B cell (primary cell): ENCODE data around the gene RRAS2. TPM values are rescaled to one million over a fixed set of nuclear protein-coding genes. Genes with fewer than 3 reads are reported as not detected.

Experiments
- ATAC-seq: fragments of 200-7000 bp; cut with Tn5 transposase; one replicate; pipeline ENCODE4 v1.10.0; 2021; ENCODE audit warnings: low read depth, mild to moderate bottlenecking, moderate number of reproducible peaks, moderate library complexity
- CTCF ChIA-PET: fragments of 350-600 bp; sonication (Branson Sonifier 250); formaldehyde crosslinking; loops from one replicate; lab custom pipeline; 2021; ENCODE audit warnings: antibody characterized with exemption, inconsistent platforms; lab: Charles Lee
- POLR2A ChIA-PET: fragments of 350-600 bp; sonication (Branson Sonifier 250); formaldehyde crosslinking; loops from one replicate; lab custom pipeline; 2021; ENCODE audit warnings: antibody characterized with exemption; lab: Charles Lee
- DNase-seq: peaks from one replicate; pipeline ENCODE4 v3.0.0; 2013
- H2AFZ ChIP-seq: 2 replicates; pipeline ENCODE4 v1.6.1; 2012; ENCODE audit warnings: mild to moderate bottlenecking, low read depth, low read length; ENCODE audit not compliant: insufficient read depth, poor library complexity, severe bottlenecking
- H3K27ac ChIP-seq, 2 donors: 1 replicate in 1 of 2; 2 replicates in 1 of 2; pipeline ENCODE4 v1.5.1; 2012 to 2013; ENCODE audit warnings: low read length in 2 of 2, mild to moderate bottlenecking in 2 of 2, moderate library complexity in 1 of 2
- H3K27me3 ChIP-seq, 4 experiments: fragments of 200-600 bp in 1 of 4; sonication (generic) in 1 of 4; replicated peaks in 1 of 4; 1 replicate in 2 of 4; 2 replicates in 2 of 4; pipeline versions ENCODE4 v1.6.1 to v1.7.0; 2013 to 2016; ENCODE audit warnings: low read length in 3 of 4, mild to moderate bottlenecking in 2 of 4, mixed read lengths in 1 of 4, moderate library complexity in 1 of 4; ENCODE audit not compliant: insufficient read depth in 4 of 4, control insufficient read depth in 3 of 4; ENCODE audit errors: control extremely low read depth in 1 of 4
- H3K36me3 ChIP-seq, 2 experiments: replicated peaks in 1 of 2; 1 replicate in 1 of 2; 2 replicates in 1 of 2; pipeline versions ENCODE4 v1.6.1 to v1.7.1; 2013; ENCODE audit warnings: low read length in 1 of 2; ENCODE audit not compliant: insufficient read depth in 2 of 2, control insufficient read depth in 1 of 2; ENCODE audit errors: control extremely low read depth in 1 of 2, extremely low read depth in 1 of 2
- H3K4me1 ChIP-seq, 2 donors: fragments of 200-600 bp in 1 of 2; sonication (generic) in 1 of 2; 1 replicate in 1 of 2; 2 replicates in 1 of 2; pipeline versions ENCODE4 v1.5.1 to v1.6.1; 2013 to 2017; ENCODE audit warnings: low read length in 2 of 2; ENCODE audit not compliant: control insufficient read depth in 2 of 2, insufficient read depth in 2 of 2
- H3K4me2 ChIP-seq: replicated peaks from 2 replicates; pipeline ENCODE3; 2012; ENCODE audit warnings: mild to moderate bottlenecking, low read depth, low read length; ENCODE audit not compliant: poor library complexity, severe bottlenecking
- H3K4me3 ChIP-seq, 5 experiments: fragments of 200-600 bp in 1 of 5; sonication (generic) in 1 of 5; 1 replicate in 3 of 5; 2 replicates in 2 of 5; pipeline versions ENCODE4 v1.5.1 to v1.7.0; 2011 to 2016; ENCODE audit warnings: low read length in 4 of 5, mild to moderate bottlenecking in 4 of 5, low read depth in 2 of 5, control low read depth in 1 of 5, moderate library complexity in 1 of 5; ENCODE audit not compliant: insufficient read depth in 1 of 5; ENCODE audit errors: control extremely low read depth in 1 of 5, extremely low read depth in 1 of 5
- H3K79me2 ChIP-seq: fragments of 200-600 bp; sonication (generic); one replicate; pipeline ENCODE4 v1.6.0; 2016; ENCODE audit warnings: low read length; ENCODE audit not compliant: control insufficient read depth, insufficient read depth
- H3K9ac ChIP-seq: fragments of 200-600 bp; sonication (generic); 2 replicates; pipeline ENCODE4 v1.6.1; 2017; ENCODE audit warnings: mild to moderate bottlenecking, low read length, moderate library complexity
- H3K9me3 ChIP-seq, 3 donors: one replicate each; pipeline versions ENCODE4 v1.6.1 to v1.7.1; 2013; ENCODE audit warnings: low read length in 2 of 3; ENCODE audit not compliant: control insufficient read depth in 2 of 3, insufficient read depth in 1 of 3; ENCODE audit errors: control extremely low read depth in 1 of 3
- H4K20me1 ChIP-seq: 2 replicates; pipeline ENCODE4 v1.6.0; 2012; ENCODE audit warnings: mild to moderate bottlenecking, low read length; ENCODE audit not compliant: insufficient read depth, control insufficient read depth, poor library complexity, severe bottlenecking
- H3K27ac Mint-ChIP-seq: one replicate; pipeline ENCODE4 v1.8.0; 2021; ENCODE audit warnings: mixed read lengths
- H3K27me3 Mint-ChIP-seq: one replicate; pipeline ENCODE4 v1.8.0; 2021; ENCODE audit warnings: mixed read lengths
- H3K4me1 Mint-ChIP-seq: one replicate; pipeline ENCODE4 v1.8.0; 2021; ENCODE audit warnings: mixed read lengths
- H3K4me3 Mint-ChIP-seq: one replicate; pipeline ENCODE4 v1.8.0; 2021; ENCODE audit warnings: mixed read lengths
- H3K9me3 Mint-ChIP-seq: one replicate; pipeline ENCODE4 v1.8.0; 2022; ENCODE audit warnings: mixed read lengths; ENCODE audit not compliant: insufficient read depth
- EZH2 ChIP-seq: IDR thresholded peaks from 2 replicates; pipeline ENCODE4 v1.6.1; 2012; ENCODE audit warnings: borderline replicate concordance, low read depth, mild to moderate bottlenecking, moderate library complexity, low read length; ENCODE audit not compliant: insufficient read depth, poor library complexity, severe bottlenecking
- WGBS: methylation state at CpG from one replicate; pipeline ENCODE4 v1.1.5; 2013; ENCODE audit warnings: missing lambda C conversion rate; ENCODE audit not compliant: insufficient coverage; 5-methylcytosine and 5-hydroxymethylcytosine counted together
- intact Hi-C: fragments of 100-400 bp; cut with micrococcal nuclease; formaldehyde crosslinking; loops from one replicate; pipeline ENCODE4 v1.10.0; 2022
- polyA plus RNA-seq: library from polyadenylated mRNA; depleted of rRNA; stranded (reverse); fragments of >200 nt; gene quantifications from 2 replicates; pipeline ENCODE4 v1.2.3, GENCODE V29; 2012
- total RNA-seq, 2 donors: library from RNA; stranded (reverse); fragments of 120-200 nt in 1 of 2; gene quantifications; 1 replicate in 1 of 2; 2 replicates in 1 of 2; pipeline versions ENCODE4 v1.2.3 to v1.2.4, GENCODE V29; 2013 to 2022
- TF ChIP-seq, protein P1 (sequence below): fragments of 200-600 bp; IDR thresholded peaks from one replicate; pipeline ENCODE4 v1.8.0; 2022; ENCODE audit warnings: antibody characterized with exemption, mild to moderate bottlenecking

Gene RRAS2
- total and polyA plus RNA-seq, 2 donors (not counting 1 experiment from before 2014, with no cell fraction given): 31.8 to 72.4 TPM

DNA sequence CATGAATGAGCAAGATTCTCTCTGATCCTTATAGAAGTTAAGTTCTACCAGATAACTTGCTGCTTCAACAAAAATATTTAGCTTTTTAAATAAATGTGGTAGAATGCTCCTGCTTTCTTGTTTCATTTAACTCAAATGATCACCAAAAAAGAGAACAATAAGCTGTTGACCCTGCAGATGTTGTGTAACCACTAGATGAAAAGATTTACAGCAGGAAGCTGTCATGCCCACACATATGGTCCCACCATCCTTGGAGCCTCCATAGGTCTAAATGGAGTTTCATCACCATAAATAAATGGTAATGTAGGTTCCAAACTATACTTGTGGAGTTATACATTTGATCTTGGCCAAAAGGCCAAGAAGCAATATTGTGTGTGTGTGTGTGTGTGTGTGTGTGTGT lies 118.8 kb downstream of the RRAS2 start:
- peaks cover 0 to 4% (median 0%) of the 10 kb centered on the region in 4 experiments for H3K27me3 ChIP-seq
- ChIA-PET CTCF (interaction anchor here (1.1 to 3.4 kb wide), 3 partner anchors 8 to 284 kb away, joined by 3 to 17 read pairs (median 7); no protein-coding TSS in a partner anchor), POLR2A (interaction anchor here (0.8 kb wide), 1 partner anchor 469 kb away, joined by 3 read pairs; no protein-coding TSS in a partner anchor)
- no peaks in the 10 kb centered on the region for H3K79me2 ChIP-seq
- DNase-seq (no peak), ATAC-seq (no peak)
- H3K9ac ChIP-seq: no peak overlapping the region
- H3K4me3 Mint-ChIP-seq: no peak overlapping the region
- no peaks in the 10 kb centered on the region for H3K36me3 ChIP-seq
- H3K4me3 ChIP-seq: no peak overlapping the region
- H3K4me1 Mint-ChIP-seq: peaks cover 36% of the 10 kb centered on the region
- peaks cover 3% of the 10 kb centered on the region for H3K27me3 Mint-ChIP-seq
- no peaks in the 10 kb centered on the region for H3K9me3 ChIP-seq
- intact Hi-C loops: no loop called here
- H3K9me3 Mint-ChIP-seq: no peaks in the 10 kb centered on the region
- no peak overlapping the region for H3K27ac Mint-ChIP-seq
- no peak overlapping the region for H2AFZ ChIP-seq
- peaks cover 32 to 34% of the 10 kb centered on the region in 2 donors for H3K4me1 ChIP-seq
- H3K4me2 ChIP-seq: no peak overlapping the region
- no peak overlapping the region for H3K27ac ChIP-seq
- no peaks in the 10 kb centered on the region for H4K20me1 ChIP-seq
- TF ChIP-seq, protein P1, sequence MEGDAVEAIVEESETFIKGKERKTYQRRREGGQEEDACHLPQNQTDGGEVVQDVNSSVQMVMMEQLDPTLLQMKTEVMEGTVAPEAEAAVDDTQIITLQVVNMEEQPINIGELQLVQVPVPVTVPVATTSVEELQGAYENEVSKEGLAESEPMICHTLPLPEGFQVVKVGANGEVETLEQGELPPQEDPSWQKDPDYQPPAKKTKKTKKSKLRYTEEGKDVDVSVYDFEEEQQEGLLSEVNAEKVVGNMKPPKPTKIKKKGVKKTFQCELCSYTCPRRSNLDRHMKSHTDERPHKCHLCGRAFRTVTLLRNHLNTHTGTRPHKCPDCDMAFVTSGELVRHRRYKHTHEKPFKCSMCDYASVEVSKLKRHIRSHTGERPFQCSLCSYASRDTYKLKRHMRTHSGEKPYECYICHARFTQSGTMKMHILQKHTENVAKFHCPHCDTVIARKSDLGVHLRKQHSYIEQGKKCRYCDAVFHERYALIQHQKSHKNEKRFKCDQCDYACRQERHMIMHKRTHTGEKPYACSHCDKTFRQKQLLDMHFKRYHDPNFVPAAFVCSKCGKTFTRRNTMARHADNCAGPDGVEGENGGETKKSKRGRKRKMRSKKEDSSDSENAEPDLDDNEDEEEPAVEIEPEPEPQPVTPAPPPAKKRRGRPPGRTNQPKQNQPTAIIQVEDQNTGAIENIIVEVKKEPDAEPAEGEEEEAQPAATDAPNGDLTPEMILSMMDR: no peak
- TF ChIP-seq EZH2: no peak

DNA sequence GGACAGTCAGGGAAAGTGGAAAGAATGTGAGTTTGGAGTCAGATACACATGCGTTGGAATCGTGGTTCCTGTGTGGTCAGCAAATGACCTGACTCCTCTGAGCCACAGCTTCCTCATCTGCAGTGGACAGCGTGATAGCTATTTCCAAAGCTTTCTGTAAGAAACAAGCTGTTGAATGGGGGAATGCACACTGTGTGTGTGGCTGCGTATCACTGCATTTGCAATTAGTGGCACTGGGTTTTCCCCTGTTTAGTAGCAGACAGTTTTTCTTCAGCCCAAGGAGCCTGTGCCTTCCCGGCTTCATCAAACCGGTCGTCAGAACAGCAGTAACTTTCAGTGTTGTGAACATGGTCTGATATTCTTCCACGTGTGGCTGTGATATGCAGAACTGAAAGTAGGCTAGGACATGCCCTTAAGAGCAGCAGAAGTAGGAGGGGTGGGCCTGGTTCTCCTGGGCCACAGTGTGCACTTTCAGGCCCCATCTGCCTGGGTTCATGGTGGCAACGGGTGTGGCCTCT lies 121.5 kb downstream of the RRAS2 start:
- POLR2A ChIA-PET: interaction anchor here (0.6 to 1.0 kb wide), 3 partner anchors 11 to 497 kb away, joined by 3 read pairs; no protein-coding TSS in a partner anchor

More for the DNA sequence above, 121.5 kb downstream of the RRAS2 start:
- Mint-ChIP-seq H3K27me3 (peaks cover 7% of the 10 kb centered on the region), H3K4me1 (peaks cover 38% of the 10 kb centered on the region), H3K27ac (peak overlapping the region; percentile 84), H3K9me3 (no peaks in the 10 kb centered on the region), H3K4me3 (peak overlapping the region; percentile 70)
- no peaks in the 10 kb centered on the region for H4K20me1 ChIP-seq
- H3K79me2 ChIP-seq: no peaks in the 10 kb centered on the region
- DNase-seq (peak; percentile 92), ATAC-seq (peak; percentile 97)
- TF ChIP-seq EZH2: no peak
- TF ChIP-seq, protein P1: no peak
- no peaks in the 10 kb centered on the region for H3K9me3 ChIP-seq
- H3K9ac ChIP-seq: peak overlapping the region; percentile 27
- WGBS: 0% methylated on average over 8 of the region's 9 CpGs
- peak overlapping the region; percentile 62 to 73 for H3K27ac ChIP-seq
- H3K4me2 ChIP-seq: peak overlapping the region; percentile 67
- H3K27me3 ChIP-seq: no peaks in the 10 kb centered on the region
- no peaks in the 10 kb centered on the region for H3K36me3 ChIP-seq
- H3K4me1 ChIP-seq: peaks cover 32 to 34% of the 10 kb centered on the region in 2 donors
- peak overlapping the region in 1 of 5 experiments; percentile 22 for H3K4me3 ChIP-seq
- CTCF ChIA-PET: interaction anchor here (0.6 to 3.4 kb wide), 5 partner anchors 9 to 468 kb away, joined by 3 to 17 read pairs (median 3); no protein-coding TSS in a partner anchor
- H2AFZ ChIP-seq: peak overlapping the region; percentile 14
- intact Hi-C loops: loop anchor here (1.0 to 2.0 kb wide), 2 partner anchors 77 to 569 kb away; partner anchors contain the start of gene FAR1
